GM18870 (cell line): Measurements from ENCODE around the gene TSR3.

Source experiments
- ATAC-seq: cut with Tn5 transposase; IDR thresholded peaks from one replicate; pipeline ENCODE4 v1.9.1; 2021; ENCODE audit warnings: moderate library complexity; ENCODE audit not compliant: unreplicated experiment

TSR3 gene

DNA sequence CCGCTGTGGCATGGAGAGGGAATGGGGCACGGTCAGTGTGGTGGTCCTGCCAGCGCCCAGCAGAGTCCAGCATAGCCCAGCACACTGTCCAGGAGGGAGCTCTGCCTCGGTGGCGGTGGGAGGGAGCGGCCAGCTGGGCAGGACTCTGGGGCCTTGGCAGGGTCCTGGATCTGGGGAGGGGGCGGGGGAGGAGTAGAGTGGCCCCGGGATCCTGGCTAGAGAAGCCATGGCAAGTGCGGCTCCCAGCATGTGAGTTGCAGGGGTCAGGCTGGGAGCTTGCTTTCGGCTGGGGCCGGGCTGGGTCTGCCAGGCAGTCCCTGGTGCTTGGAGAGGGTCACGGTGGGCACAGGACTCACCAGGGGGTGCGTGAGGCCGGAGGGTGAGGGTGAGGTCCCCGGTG lies 3.9 kb upstream of the TSR3 start:
- ATAC-seq, result no peak

GRCh38 chr16:1354815-1355540 lies 3.3 kb upstream of the TSR3 start:
- no peak for ATAC-seq

GRCh38 chr16:1351215-1351581 lies 480 bp downstream of the TSR3 start:
- peak; percentile 11 for ATAC-seq

DNA sequence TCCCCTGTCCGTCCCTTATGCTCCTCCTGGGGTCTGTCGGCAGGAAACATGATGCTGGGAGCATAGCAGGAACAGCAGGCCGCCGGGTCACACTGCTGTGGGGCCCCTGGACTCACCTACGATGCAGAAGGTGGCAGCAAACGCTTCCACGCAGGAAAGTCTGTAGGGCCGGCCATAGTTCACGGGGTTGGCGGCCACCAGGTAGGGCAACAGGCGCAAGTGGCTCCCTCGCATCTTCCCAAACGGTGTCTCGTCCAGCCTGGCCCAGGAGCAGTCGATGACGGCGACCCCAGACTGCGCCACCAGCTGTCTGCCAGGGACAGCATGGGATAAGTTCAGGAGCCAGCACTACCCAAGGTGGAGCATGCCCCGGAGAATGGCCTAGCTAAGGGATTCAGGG lies 987 bp downstream of the TSR3 start:
- no peak for ATAC-seq

- no peak for ATAC-seq
These were observed 1.7 kb downstream of the TSR3 start for GRCh38 chr16:1349951-1350350.

GRCh38 chr16:1349351-1349750 lies 2.3 kb downstream of the TSR3 start:
- ATAC-seq, result no peak

DNA sequence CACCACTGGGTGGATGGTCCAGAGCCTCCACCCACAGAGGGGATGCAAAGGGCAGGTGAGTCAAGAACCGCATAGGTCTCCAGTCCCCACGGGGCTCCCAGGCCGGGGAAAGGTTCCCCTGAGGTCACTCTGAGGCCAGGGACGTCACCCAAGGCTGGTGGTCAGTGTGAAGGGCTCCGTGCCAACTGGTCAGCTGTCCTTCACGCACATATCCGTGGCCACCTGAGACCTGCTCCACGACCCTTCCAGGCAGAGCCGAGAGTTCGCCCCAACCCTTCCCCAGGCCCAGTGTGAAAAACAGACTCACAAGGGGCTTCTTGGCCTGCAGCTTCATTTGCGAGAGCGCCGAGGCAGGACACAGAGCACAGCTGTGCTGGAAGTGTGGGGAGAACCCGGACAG lies 2.8 kb downstream of the TSR3 start:
- no peak for ATAC-seq

DNA sequence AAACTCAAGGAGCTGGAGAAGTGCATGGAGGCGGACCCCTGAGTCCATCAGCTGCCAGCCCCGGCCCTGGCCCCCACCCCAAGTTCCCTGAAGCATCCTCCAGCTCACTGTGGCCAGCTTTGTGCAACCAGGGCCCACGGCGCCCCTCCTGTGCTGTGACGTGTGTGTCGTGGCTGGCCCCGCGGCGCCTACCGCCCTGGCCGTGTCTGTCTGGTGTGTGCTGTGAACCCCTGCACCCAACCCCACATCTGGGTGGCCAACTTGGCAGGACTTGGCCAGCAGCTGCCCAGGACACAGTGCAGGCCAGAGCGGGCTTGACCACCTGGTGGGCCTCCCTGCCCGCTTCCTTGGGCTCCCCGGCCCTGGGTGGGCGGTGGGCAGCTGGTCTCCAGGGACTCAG lies 3.2 kb downstream of the TSR3 start:
- no peak for ATAC-seq

DNA sequence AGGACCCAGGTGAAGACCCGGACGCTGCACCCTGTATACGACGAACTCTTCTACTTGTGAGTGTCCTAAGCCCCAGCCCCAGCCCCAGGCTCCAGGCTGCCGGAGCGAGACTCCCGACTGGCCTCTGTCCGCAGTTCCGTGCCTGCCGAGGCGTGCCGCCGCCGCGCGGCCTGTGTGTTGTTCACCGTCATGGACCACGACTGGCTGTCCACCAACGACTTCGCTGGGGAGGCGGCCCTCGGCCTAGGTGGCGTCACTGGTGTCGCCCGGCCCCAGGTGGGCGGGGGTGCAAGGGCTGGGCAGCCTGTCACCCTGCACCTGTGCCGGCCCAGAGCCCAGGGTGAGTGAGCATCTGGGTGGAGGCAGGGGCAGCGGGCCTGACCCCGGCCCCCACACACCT lies 3.7 kb downstream of the TSR3 start:
- no peak for ATAC-seq

DNA sequence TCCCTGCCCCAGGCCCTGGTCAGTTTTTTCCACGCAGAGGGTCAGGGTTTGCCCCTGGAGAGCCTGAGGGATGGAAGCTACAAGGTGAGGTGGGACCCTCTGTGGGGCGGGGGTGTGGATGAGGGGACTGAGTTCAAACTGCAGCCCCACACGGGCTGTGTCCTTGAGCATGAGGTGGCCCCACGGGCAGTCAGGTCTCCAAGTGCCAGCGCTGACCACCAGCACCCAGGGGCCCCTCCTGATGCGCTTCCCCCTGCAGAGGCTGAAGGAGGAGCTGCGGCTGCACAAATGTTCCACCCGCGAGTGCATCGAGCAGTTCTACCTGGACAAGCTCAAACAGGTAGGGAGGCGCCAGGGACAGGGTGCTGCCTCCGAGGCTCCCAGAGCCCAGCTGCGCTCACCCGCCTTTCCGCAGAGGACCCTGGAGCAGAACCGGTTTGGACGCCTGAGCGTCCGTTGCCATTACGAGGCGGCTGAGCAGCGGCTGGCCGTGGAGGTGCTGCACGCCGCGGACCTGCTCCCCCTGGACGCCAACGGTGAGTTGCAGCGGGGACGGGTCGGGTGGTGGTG lies 4.3 kb downstream of the TSR3 start:
- ATAC-seq, result no peak

DNA sequence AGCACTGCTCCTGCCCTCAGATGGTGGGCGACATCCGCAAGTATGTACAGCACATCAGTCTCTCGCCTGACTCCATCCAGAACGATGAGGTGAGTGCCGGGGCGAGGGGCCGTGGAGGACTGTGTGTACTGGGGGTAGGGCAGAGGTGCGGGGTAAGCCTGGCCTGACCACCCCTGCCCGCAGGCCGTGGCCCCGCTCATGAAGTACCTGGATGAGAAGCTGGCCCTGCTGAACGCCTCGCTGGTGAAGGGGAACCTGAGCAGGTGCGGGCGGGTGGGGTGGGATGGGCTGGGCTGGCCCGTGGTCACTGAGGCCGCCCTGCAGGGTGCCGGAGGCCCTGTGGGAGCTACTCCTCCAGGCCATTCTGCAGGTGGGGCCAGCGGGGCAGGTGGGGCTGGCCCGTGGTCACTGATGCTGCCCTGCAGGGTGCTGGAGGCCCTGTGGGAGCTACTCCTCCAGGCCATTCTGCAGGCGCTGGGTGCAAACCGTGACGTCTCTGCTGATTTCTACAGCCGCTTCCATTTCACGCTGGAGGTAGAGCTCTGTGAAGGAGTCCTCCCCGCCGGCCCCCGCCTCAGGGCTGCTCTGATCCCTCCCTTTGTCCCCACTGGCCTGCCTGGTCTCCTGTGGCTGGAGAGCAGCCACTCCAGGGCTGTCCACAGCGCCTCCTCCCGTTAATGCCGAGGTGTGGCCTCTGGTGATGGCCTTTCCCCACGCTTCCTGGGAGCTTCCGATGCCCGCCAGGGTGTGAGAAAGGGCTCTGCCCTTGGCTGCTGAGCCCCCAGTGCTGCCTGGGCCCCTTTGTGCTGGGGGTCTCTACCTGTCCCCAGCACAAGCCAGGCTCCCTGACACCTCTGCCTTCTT lies 5.0 kb downstream of the TSR3 start:
- ATAC-seq, result no peak

GRCh38 chr16:1345651-1346421 lies 5.8 kb downstream of the TSR3 start:
- no peak for ATAC-seq

GRCh38 chr16:1345087-1345486 lies 6.6 kb downstream of the TSR3 start:
- no peak for ATAC-seq

DNA sequence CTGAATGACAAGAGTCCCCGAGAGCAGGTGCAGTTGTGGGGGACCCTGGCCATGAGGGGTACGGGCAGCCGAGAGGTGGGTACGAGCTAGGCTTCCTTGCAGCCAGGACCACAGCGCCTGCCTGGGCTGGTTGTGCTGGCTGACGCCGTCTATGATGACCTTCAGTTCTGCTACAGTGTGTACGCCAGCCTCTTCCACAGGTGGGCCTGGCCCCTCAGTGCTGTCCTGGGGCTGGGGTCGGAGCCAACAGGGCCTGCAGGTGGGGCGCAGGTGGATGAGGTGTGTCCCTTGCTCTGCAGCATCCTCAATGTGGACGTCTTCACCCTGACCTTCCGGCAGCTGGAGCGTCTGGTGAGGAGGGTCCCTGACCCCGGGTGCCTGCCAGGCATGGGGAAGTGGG lies 7.2 kb downstream of the TSR3 start:
- ATAC-seq, result no peak

DNA sequence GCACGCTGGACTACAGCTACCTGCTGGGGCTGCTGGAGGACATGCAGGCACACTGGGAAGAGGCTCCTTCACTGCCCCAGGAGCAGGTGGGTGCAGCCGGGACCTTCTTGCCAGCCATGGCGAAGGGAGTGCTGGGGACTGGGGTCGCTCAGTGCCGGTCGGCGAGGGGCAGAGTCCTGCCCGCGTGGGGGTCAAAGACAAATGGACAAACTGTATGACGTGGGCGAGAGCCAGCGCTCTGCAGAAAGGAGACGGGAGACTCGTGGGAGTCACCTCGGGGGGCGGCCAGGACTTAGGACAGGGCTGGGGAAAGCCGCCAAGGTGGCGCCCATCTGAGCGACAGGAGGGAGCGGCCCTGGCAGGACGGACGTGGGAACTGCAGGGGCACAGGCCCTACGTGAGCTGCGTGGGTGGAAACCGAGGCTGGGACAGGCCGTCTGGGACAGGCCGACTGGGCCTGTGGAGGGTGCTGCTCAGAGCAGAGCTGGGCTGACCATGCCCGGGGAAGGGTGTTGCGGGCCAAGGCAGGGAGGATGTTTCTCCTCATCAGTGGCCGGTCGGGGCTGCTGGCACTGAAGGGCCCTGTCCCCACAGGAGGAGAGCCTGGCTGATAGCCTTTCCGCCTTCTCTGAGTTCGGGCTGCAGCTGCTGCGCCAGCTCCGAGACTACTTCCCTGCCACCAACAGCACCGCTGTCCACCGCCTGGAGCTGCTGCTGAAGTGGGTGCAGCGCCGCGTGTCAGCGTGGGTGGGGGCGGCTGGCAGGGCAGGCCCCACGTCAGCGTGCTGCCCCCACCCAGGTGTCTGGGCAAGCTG lies 8.0 kb downstream of the TSR3 start:
- no peak for ATAC-seq

DNA sequence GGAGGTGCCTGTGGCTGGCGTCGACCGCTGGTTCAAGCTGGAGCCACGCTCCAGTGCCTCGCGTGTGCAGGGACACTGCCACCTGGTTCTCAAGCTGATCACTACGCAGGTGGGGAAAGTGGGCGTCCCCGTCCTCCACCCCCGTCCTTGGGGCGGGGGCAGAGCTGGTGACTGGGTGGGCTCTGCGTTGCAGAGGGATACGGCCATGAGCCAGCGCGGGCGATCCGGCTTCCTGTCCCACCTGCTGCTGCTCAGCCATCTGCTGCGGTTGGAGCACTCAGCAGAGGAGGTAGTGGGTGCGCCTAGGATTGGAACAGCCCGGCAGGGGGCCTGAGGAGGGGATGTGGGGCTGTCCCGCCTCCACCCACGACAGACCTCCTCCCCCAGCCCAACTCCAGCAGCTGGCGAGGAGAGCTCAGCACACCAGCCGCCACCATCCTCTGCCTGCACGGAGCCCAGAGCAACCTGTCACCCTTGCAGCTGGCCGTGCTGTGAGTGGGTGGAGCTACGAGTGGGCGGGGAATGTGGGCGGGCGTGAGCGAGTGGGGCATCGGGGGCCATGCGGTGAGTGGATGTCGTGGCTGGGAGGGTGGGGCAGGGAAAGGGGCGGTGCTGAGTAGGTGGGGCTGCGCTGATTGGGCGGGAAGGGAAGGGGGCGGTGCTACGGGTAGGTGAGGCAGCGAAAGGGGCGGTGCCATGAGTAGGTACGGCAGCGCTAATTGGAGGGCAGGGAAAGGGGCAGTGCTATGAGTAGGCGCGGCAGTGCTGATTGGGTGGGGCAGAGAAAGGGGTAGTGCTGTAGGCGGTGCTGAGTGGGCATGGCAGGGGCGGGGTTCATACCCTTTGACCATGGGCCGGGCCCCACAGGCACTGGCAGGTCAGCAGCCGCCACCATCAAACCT lies 8.9 kb downstream of the TSR3 start:
- ATAC-seq, result peak; percentile 83

- ATAC-seq, result no peak
These were observed 9.9 kb downstream of the TSR3 start for GRCh38 chr16:1341495-1342420.

DNA sequence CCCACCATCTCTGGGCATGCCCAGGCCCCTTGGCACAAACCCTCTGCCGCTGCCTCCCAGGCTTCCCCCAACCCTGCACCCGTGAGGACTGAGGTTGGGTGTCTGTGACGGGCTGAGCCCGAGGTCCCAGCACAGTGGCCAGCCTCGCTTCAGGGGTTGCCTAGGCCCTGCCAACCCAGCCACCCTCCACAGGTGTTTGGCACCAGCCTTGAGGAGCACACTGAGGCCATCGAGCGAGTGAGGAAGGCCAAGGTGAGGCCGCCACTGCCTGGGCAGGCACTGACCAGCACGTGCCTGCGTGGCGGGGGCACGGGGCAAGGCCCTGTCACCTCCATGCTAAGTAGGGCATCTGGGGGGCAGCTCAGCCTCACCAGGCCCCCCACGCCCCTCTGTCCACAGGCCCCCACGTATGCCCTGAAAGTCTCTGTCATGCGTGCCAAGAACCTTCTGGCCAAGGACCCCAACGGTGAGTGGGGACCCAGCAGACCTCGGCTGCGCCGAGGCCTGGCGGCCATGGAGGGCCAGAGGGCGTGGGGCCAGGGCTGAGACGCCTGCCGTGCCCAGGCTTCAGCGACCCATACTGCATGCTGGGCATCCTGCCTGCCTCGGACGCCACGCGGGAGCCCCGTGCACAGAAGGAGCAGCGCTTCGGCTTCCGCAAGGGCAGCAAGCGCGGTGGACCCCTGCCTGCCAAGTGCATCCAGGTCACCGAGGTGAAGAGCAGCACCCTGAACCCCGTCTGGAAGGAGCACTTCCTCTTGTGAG lies 10.8 kb downstream of the TSR3 start:
- no peak for ATAC-seq
